ENCODE measurements around the gene TPM1.

Gene TPM1

GRCh38 chr15:63041974-63042876 lies at the start of gene TPM1:
TPM1 (plus strand) TSS chr15:63042747; CDS start chr15:63042830, 83 bp downstream.
- TF ChIP-seq CTCF (IDR thresholded peaks at IDR 0.05): no peak

- TF ChIP-seq CTCF (IDR thresholded peaks at IDR 0.05): no peak
Measured at GRCh38 chr15:62993066-62993465, 49.5 kb upstream of the TPM1 start.

DNA sequence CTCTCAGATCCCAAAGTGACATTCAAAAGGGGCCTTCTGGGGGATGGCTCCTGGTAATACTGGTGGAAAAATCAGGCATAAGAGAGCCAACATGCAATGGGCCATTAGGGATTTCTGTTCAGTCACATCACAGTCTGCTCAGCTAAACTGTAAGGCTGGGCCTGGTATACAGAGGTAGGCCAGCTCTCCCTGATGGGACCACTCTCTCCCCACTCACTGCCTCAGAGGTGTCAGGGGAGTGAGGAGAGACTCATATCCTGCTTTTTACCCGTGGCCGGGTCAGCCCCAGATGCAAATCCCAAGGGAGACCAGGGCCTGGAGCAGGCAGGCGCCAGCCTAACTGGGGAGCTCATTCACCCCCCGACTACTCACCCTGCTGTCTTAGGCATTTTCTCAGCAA lies 48.1 kb upstream of the TPM1 start:
- TF ChIP-seq CTCF (IDR thresholded peaks at IDR 0.05): no peak

DNA sequence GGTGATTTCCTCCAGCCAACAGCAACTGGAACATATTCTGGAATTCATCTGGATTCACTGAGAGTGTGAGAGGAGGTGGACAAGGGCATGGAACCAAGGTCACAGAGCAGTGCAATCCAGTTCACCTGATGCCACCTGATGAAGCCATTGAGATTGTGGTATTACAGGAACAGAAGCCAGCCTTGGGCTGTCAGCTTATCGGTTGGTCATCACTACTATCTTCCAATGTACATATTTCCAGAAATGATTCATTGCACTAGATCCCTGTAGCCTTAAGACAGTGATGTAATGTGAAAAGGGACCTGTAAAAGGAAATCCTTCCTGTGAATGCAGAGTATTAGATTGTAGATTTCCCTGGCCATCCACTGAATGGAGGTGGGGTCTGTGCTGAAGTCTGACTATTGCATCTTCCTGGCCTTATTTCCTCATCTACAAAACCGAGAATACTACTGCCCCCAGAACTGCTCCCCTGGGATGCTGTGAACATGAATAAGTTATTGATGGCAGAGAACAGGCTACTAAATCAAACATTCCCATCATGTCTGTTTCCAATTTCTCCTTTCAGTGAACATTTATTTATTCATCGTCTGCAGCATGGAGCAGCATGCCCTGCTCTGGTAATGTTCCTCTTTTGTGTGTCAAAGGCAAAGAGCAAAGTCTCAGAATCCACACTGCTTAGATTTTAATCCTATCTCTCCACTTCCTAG lies 47.4 kb upstream of the TPM1 start:
- no peak for TF ChIP-seq CTCF (IDR thresholded peaks at IDR 0.05)

DNA sequence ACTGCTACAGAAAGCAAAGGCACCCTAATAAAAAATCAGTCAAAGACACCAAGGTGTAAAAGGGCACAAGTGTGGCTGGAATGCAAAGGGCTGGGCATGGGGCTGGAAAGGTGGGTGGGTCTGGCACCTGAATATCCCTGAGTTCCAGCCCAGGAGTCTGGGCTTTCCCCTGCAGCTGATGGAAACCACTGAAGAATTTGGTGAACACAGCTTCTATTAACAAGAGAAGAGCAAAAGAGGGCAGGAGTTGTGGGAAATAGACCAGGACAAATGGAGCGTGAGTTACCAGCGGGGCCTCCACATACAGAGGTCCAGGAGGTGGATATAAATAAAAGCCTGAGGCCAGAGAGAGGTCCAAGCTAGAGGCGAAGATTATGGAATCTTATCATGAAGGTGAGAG lies 45.1 kb upstream of the TPM1 start:
- TF ChIP-seq CTCF (IDR thresholded peaks at IDR 0.05): no peak

GRCh38 chr15:62998262-62998890 lies 44.2 kb upstream of the TPM1 start:
- no peak for TF ChIP-seq CTCF (IDR thresholded peaks at IDR 0.05)

DNA sequence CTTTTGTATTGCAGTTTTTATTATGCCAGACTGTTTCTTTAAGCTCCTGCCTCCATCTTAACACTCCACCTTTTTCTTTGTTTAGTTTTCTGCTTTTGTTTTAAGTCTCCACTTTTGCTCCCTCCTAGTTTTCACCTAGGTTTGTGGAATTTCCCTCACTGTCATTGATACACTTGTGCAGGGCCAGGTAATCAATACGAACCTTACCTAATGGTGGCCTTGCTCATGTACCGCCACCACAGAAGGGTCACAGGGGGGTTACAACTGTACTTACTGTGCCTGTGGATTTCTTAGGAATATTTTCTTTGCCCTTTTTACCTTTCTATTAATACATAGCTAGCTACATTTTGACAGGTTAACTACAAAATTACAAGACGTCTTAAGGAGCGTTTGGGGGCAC lies 43.4 kb upstream of the TPM1 start:
- TF ChIP-seq CTCF (IDR thresholded peaks at IDR 0.05): no peak

All from LNCAP (cell line).